ENCODE data around the gene GLS.

The GLS gene

GRCh38 chr2:190968522-190968921 lies 87.9 kb downstream of the GLS start:
- no peak for DNase-seq (ENCODE audit: low read depth in 3 of 3, low spot score in 1 of 3)

- no peak for DNase-seq (ENCODE audit: low read depth in 3 of 3, low spot score in 1 of 3)
Observed at GRCh38 chr2:190970160-190970559, 89.5 kb downstream of the GLS start.

- no peak for DNase-seq (ENCODE audit: low read depth in 3 of 3, low spot score in 1 of 3)
Observed at GRCh38 chr2:190970873-190971506, 90.4 kb downstream of the GLS start.

DNA sequence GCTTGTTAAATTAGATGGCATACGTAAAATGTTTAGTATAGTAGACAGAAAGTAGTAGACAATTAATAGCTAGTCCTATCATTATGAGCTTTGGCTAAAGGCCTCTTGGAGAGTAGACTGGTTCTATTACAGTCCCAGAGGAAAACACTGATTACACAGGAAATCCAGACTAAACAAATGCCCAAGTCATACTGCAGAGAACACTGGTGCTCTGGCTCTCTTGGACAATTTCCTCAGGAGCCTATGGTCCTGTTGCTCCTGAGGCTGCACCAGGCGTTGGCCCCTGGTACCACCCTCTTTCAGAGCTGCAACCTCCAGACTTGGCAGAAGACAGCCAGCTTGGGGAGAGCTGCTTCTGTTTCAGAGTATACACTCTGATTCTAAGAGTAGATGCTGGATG lies 91.6 kb downstream of the GLS start:
- no peak for DNase-seq (ENCODE audit: low read depth in 3 of 3, low spot score in 1 of 3)

GRCh38 chr2:190972846-190973245 lies 92.2 kb downstream of the GLS start:
- DNase-seq (ENCODE audit: low read depth in 3 of 3, low spot score in 1 of 3): no peak

DNA sequence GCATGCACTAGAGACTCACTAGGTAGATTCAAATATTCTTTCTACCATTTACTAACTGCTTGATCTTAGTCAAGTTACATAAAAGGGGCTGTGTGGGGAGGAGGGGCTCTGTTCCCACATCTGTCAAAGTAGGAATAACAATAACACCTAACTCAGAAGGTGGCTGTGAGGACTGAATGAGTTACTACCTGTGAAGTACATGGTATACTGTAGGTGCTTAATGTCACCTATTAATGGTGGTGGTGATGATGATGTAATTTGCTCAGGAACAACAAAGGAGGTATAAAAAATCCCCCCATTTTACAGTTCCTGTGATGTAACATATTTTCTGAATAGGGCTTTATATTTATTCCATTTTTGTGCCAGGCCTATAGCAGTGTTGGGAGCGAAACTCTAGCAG lies 92.6 kb downstream of the GLS start:
- no peak for DNase-seq (ENCODE audit: low read depth in 3 of 3, low spot score in 1 of 3)

- no peak for DNase-seq (ENCODE audit: low read depth in 3 of 3, low spot score in 1 of 3)
Observed at GRCh38 chr2:190973726-190974628, 93.4 kb downstream of the GLS start.

GRCh38 chr2:190974629-190975361 lies 94.2 kb downstream of the GLS start:
- no peak for DNase-seq (ENCODE audit: low read depth in 3 of 3, low spot score in 1 of 3)

DNA sequence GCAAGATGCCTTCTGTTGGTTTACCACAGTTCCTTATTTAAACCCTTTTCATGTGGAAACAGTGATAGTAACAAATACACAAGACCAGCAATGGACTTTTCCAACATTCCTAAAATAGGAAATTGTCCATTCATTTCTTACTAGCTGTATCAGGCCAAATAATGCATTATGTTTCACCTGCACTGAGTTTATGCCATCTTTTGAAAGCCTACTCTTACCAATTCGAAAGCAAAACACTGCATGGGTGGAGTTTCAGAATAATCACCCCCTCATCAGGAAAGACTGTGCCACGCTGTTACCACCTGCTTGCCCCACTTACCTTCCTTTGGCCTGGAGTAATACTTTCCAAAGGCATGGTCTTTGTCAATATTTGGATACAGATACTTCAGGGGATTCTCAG lies 95.9 kb downstream of the GLS start:
- no peak for DNase-seq (ENCODE audit: low read depth in 3 of 3, low spot score in 1 of 3)

- no peak for DNase-seq (ENCODE audit: low read depth in 3 of 3, low spot score in 1 of 3)
Observed at GRCh38 chr2:190977505-190977904, 96.9 kb downstream of the GLS start.

DNA sequence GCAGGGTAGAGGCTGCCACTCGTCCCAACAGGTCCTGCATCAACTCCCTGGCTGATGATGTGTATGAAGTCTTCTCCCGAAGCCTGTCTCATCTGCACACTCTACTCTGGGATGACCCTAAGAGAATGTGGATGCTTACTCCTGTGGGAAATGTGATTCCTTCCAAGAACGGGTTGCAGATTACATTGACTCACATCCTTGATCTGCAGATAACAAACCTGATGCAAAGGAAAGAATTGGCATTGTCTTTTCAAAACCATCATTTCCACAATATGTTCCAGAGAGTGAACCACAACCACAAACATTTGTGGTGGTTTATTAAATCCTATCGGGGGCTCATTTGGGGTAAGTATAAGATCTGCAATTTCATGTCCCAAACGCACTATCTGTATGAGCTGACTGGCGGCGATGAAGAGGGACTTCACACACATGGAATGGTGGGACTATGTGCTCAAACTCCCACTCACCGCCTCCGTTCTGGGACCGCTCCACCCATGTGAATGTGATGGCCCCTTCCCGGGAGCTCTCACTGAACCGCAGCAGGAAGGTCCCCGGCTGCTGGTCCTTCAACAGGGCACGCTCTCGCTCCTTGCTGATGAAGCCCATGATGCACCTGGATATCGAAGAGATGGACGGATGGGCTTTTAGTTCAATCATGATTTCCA lies 97.9 kb downstream of the GLS start:
- DNase-seq (ENCODE audit: low read depth in 3 of 3, low spot score in 1 of 3): no peak

DNA sequence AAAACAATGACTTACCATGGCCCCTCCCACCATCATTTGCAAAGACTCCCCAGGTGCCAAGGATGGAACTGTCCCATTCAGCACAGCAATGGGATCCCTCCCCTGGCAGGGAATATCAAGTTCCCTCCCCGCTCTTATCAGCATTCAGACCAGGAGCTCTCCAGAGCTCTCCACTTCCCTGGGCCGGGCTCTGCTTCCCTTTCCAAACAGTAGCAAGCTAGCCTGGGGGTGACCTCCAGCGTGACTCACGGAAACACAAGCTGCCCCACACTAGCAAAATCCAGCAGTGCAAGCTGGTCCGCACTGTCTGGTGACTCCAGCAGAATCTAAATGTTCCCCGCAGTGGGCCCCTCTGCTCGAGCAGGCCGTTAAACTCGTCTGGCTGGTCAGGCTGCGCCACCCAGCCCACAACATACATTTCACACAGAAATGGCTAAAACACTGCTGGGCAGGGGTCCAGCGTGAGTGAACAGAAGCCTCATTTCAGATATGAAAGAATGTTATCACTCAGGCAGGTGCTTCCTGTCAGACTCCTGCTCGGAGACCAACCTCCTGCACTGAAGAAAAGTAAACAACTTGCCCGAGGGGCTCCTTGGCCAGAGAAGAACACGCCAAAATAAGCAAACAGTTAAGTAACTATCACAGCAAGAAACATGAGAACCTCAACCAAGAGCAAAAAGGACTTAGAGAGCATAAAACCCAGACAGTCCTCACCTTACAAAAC lies 99.4 kb downstream of the GLS start:
- DNase-seq (ENCODE audit: low read depth in 3 of 3, low spot score in 1 of 3): no peak

GRCh38 chr2:190980630-190981209 lies 100.1 kb downstream of the GLS start:
- DNase-seq (ENCODE audit: low read depth in 3 of 3, low spot score in 1 of 3): no peak

GRCh38 chr2:190981333-190981732 lies 100.7 kb downstream of the GLS start:
- DNase-seq (ENCODE audit: low read depth in 3 of 3, low spot score in 1 of 3): no peak

GRCh38 chr2:190981733-190982132 lies 101.1 kb downstream of the GLS start:
- DNase-seq (ENCODE audit: low read depth in 3 of 3, low spot score in 1 of 3): no peak

GRCh38 chr2:190982262-190983034 lies 101.8 kb downstream of the GLS start:
- DNase-seq (ENCODE audit: low read depth in 3 of 3, low spot score in 1 of 3): no peak

DNA sequence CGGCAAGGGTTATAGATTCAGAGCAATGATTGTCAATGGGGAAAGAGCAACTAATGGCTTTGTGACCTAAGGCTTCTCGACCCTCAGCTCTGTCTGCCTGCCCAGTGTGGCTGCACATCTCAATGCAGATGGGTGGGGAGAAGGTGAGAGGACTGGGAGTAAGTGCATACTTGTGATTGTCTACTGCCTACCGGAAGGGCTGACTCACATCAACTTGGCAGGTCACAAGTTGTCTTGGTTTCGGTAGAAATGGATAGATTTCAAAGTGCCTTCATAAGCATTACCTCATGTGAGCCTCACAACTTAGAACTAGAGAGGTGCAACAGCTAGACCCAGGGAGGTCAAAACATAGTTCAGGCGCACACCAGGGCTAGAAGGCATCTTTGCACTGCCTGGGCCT lies 104.0 kb downstream of the GLS start:
- no peak for DNase-seq (ENCODE audit: low read depth in 3 of 3, low spot score in 1 of 3)

- DNase-seq (ENCODE audit: low read depth in 3 of 3, low spot score in 1 of 3): no peak
Observed at GRCh38 chr2:190986221-190986953, 105.8 kb downstream of the GLS start.

GRCh38 chr2:190987116-190987515 lies 106.5 kb downstream of the GLS start:
- no peak for DNase-seq (ENCODE audit: low read depth in 3 of 3, low spot score in 1 of 3)
